ENCODE data around the gene BSPRY.
"Not testable (repeated sequence)": the region's sequence is repeated elsewhere in the genome, so short reads cannot be mapped to it uniquely, and the experiment has no call there.

The BSPRY gene

DNA sequence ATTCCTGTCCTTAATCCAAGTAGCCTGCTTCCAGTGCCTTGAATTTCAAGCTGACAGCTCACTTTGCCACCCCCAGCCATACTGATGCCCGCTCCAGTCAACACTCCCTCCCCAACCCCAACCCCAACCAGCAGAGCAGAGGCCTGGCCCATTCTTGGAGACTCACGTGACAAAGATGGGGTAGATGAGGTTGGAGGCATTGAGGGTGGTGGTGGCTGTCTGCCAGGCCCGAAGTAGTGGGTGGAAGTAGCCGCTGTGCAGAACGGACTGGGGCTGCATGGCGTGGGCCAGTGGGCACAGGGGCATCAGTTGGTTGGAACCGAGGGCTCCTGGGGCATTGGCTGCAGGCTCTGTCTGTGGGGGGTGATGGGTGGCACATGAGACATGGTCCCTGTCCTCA is 43.9 kb downstream of the BSPRY start:
- DNase-seq = peak in 30 of 51 donors; percentile 8 to 77 (median 44)

DNA sequence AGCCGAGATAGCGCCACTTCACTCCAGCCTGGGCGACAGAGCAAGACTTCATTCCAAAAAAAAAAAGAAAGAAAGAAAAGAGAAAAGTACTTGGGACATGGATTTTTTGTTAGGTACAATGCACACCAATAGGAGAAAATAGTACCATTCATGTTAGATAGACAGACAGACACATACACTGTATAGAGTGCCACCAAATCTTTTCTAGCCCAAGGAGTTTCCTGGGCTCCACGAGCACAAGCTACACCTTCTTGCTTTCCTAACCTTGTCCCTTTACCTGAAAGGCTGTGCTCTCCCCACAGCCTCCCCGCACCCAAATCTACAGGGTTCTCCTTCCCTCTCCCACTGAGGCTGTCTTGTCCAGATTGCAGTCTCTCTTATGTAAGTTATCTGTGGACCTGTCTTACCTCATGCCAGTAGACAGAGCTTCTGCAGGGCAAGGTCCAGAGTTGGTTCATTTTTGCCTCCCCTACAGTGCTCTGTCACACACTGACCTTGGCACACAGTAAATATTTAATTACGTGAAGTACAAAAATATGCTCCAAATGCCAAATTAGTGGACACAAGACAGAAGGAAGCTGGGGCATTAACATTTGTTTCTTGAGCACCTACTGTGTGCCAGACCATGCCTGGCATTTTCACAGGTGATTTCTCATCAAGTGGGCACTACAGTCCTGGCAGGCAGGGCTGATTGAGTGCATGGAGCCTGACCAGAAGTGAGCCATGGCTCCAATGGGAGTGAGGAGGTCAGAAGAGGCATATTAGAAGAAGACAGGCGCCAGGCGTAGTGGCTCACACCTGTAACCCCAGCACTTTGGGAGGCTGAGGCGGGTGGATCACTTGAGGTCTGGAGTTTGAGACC is 45.9 kb downstream of the BSPRY start:
- DNase-seq = no peak

DNA sequence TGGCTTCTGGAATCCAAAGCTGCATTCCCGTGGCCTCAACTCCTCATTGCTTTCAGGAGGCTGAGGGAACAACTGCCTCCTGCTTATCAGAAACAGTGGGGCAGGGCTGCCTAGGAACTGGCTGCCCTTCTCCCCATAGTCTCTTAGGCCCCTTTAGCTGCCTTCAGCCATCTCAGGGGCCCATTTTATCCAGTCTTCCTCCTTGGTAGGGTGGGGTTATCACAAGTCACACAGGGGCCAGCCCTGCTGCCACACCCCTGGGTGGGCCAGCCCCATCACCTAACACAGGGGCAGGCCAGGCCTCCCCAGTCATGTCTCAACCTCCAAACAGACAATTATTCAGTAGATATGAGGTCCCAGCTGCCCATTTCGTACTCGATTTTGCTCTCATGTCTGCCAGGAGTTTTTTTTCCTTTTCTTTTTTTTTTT is 47.9 kb downstream of the BSPRY start:
- no peak for DNase-seq

DNA sequence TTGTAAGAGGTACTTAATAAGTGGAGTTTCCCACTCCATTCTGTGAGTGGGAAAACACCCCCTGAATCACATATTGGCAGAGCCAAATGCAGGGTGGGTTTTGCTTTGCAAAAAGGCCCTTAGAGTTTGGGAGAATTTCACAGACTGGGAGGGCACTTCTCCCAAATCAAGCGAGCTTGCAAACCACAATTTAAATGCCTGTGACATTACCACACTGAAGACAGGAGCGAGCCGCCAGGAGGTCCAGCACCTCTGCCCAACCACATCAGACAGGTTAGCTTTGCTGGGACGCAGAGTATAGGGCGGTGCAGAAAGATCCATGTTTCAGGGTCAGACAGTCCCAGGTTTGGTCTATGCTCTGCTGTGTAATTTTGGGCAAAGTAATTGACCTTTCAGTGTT is 49.5 kb downstream of the BSPRY start:
- no peak for DNase-seq

DNA sequence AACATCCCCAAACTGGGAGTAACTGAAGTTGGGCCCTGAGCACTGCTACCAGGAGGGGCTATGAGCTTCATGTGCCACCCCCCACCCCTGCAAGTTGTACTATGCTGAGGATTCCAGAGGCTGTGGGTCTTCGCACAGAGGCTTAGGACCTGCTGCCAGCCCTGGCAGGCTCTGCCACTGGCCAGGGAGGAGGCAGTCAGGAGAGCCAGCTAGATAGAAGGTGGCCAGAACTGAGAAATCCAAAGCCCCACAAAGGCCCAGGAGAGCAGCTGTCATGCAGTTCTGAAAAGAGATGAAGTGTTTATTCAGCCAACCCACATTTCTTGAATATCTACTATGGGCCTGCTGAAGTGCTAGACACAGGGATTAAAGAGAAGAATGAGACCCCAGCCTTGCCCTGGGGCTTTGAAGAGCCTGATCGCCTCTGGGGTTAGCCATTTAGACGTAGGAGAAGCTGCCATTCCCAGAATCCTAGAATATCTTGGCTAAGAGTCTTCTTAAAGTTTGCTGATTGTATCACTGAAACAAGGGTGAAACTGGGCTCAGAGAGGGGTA is 50.4 kb downstream of the BSPRY start:
- no peak for DNase-seq

DNA sequence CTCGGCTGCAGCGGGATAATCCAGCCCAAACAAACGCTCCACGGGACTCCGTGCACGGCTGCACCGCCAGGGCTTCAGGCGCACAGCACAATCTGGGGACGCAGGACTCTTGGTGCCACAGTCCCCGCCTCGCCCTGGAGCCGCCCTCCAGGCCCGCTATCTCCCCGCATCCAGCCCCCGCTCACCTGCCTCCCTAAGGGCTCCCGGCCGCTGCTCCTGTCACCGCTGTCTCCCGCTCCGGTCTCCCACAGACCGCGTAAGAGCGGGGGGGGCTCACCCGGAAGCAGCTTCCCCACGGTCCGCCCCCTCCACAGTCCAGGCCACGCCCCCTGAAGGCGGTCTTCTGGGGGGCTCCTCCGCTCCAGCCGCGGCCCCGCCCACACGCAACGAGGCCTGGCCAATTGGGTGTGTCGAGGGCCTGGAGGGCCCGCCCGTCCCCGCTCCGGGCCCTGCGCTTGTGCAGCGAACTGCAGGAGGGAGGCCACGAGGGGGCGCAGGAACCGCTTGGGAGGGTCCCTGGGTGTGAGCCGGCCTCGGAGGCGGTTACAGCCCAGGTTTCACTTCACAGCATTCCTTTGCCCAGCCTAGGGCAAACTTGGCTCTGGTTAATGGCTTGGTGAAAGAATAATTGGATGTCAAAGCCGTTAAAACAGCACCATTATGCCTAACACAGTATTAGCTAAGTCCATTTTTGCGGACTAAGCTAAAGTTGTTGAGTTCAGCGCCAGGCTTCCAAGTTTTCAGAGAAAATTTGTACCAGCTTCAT is 51.9 kb downstream of the BSPRY start, which contains the start of gene ALAD:
TSS of gene ALAD (minus strand) at position 258 of the 766 bp plus-strand sequence. CDS start 7,725 bp downstream, outside the sequence.
- peak; percentile 72 to 100 (median 98) for DNase-seq

DNA sequence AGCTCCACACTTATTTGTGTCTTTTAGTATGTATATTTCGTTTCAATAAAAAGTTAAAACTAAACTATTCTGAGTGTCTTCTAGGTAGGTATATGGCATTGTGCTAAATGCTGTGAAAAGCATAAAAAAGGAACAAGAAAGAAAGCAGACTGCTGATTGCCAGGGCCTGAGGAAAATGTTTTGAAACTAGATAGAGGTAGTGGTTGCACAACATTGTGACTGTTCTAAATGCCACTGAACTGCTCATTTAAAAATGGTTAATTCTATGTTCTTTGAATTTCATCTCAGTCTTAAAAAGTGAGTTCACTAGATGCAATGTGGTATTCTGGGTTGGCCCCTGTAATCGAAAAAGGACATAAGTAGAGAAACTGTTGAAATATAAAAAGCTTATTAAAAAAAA is 54.3 kb downstream of the BSPRY start:
- no peak for DNase-seq

DNA sequence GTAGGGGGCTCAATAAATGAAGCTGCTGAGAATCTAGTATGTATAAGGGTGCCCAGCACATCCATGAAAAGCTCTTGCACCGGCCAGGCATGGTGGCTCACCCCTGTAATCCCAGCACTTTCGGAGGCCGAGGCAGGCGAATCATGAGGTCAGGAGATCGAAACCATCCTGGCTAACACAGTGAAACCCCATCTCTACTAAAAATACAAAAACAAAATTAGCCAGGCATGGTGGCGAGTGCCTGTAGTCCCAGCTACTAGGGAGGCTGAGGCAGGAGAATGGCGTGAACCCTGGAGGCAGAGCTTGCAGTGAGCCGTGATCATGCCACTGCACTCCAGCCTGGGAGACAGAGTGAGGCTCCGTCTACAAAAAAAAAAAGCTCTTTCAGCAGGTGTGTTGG is 57.0 kb downstream of the BSPRY start:
- not testable (repeated sequence) for DNase-seq

DNA sequence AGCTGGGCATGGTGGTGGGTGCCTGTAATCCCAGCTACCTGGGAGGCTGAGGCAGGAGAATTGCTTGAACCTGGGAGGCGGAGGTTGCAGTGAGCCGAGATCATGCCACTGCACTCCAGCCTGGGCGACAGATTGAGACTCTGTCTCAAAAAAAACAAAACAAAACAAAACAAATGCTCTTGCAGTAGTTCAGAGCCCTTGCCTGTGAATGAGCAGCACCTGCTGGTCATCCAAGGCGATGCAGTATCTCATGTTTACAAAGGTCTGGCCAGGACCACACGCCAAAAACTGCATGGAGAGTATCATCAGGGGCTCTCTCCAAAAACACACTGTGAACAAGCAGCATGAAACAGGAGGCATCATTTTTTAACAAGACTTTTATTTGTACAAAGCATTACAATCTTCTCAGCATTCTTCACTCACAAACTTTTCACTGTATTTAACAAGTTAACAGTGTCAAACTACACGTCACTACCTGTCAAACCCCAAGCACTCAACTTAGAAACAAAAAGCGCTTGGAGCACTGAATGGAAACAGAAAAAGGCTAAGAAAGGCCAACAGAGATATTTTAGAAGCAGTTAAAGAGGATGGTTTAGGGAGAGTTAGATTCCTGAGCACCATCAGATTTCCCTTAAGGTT is 57.7 kb downstream of the BSPRY start:
- peak in 28 of 51 donors; percentile 5 to 64 (median 26) for DNase-seq

DNA sequence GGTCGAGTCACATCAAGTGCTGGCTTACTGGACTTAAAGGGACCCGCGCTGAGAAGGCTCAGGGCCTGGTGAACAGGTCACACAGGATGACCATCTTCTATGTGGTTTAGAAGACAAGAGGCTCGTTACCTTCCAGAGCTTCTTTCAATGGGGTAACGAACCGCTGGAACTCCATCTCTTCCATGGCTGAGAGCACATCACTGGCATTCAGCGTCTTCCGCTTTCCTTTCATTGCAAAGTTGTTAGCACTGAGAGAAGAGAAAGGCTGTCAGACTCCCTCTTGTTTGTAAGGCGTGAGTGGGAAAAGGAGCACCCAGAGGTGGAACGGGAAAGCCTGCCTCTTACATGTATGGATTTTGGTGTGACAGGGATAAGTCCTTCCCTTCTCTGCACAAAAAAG is 60.1 kb downstream of the BSPRY start:
- DNase-seq = no peak

DNA sequence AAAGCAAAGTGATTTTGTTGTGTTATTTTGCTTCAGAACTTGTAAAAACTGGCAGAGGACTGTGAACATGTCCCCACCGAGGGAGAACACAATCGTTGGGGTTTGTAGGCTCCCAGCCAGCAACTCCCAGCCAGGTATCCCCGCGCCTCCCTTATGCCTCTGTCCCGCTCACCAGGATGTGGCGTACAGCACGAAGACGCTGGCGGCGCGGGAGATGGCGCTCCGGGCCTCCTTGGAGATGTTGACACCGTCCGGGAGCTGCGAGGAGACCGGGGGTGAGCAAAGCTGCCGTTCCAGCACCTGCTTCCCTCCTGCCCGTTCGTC is 60.5 kb downstream of the BSPRY start:
- no peak for DNase-seq

DNA sequence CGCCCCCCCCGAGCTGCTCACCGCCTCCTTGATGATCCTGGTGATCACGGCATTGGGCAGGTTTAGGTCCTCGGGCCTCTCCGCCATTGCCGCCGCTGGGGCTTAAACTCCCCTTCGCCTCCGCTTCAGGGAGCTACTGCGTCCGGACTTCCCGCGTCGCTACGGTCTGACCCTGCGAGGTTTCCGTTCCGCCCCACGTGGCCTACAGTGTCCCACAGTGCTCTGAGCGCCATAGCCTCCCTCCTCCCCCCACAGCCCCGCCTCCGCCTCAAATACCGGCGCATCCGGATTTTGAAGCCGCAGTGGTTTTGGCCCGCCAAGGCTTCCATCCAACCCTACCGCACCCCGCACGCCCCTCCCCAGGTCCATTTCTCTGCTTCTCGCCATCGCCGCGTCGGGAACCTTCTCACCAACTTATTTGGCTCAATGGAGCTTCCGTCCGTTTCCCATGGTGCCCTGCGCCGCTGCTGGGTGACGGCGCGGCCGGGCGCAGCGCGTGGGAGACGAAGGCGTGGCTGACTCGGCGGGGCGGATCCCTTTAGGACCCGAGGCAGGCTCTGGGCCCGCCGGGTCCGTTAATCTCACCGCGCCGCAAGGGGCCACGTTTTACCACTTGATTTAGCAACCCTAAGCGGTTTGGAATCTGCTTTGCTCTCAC is 61.0 kb downstream of the BSPRY start, which contains the start of the genes C9orf43 and POLE3:
TSS of gene C9orf43 (plus strand) at position 541 of the 658 bp plus-strand sequence. CDS start 2,747 bp downstream, outside the sequence.
TSS of gene POLE3 (minus strand) at position 469 of the 658 bp plus-strand sequence. CDS start at position 87, 382 bp downstream.
- DNase-seq = peak; percentile 73 to 99 (median 94)

DNA sequence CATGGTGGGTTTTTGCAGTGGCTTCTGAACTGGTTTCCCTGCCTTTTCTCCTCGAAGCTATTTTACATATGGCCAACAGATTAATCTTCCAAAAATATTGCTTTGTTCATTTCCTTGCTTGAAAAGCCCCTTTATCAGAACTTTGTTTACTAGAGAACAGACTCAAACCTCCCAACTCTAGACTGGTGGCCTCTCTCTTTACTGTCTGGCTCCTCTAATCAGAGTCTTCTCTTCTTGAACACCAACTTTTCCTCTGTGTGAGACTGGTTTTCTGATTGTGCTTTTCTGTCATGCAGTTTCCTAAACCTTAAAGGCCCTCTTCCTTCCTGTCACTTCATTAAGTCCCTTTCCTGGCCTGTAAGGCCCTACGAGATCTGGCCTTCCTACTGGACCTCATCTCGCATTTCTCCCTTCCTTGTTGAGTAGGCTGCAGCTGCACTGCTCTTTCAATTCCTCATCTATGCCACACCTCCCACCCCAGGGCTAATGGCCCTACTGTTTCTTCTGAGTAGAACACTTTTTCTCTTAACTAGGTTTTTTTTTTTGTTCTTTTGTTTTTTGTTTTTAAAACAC is 66.9 kb downstream of the BSPRY start:
- DNase-seq = peak in 1 of 51 donors; percentile 6

DNA sequence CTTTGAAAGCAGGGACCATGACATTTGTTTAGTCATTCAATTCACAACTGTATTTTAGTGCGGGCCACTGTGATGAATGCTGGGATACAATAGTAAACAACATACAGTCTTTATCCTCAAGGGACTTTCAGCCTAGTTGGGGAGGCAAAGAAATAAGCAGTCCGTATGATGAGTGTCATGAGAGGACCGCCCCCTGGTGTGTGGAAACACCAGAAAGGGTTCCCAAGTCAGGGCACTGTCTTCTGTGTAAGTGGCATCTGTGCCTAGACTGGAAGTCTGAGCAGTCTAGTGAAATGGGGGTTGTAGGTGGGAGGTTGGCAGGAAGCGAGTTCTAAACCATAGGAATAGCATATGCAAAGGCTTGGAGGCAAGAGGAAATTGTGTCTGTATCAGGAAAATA is 68.0 kb downstream of the BSPRY start:
- no peak for DNase-seq

Measured in hypothalamus (tissue), 51 donors.